ENCODE results near the gene CDKN2AIPNL.

- TF ChIP-seq CTCF (conservative IDR thresholded peaks at IDR 0.05; ENCODE audit: low read depth, low read length) (no peak), EZH2 (IDR thresholded peaks at IDR 0.05; ENCODE audit: low read length, unreplicated experiment) (no peak)
These were observed 7.3 kb upstream of the CDKN2AIPNL start for GRCh38 chr5:134418958-134419357.

All from PC-3 (cell line).